ENCODE data around the gene IL17REL. TPM values are rescaled to one million over a fixed set of nuclear protein-coding genes. Genes with fewer than 3 reads are reported as not detected.

The IL17REL gene
- total RNA-seq, 1 donor from 2014 or later, result not detected

DNA sequence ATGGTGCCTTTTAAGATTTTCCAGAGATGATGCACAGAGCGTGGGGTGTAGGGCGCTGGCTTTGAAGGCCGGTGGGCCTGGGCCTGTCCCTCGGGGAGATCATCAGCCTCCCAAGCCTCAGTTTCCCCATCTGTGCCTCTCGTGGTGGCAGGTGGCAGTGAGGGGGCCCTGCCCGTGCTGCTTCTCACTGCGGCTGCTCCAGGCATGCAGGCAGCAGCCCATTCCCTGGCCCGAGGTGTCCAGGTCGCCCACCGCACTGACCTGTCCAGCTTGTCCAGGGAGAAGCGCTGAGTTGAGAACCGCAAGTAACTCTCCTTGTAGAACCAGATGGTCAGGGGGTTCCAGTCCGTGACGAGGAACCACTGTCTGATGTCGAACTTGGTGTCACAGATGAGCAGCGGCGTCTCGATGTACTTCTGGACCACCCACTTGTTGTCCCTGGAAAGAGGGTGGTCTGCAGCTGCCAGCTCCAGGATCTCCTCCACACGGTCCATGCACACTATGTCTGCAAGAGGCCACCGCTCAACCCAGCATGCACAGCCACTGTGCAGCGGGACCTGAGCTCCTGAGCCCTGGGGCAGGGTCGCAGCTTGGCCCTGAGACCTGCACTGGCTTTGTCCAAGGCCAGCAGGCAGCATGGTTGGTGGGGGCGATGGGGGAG, 20.5 kb upstream of the IL17REL start:
- H3K27ac Mint-ChIP-seq (ENCODE audit: unreplicated experiment), result no peak overlapping the region
- H3K9me3 Mint-ChIP-seq (ENCODE audit: unreplicated experiment), result no peaks in the 10 kb centered on the region
- TF ChIP-seq CTCF (IDR thresholded peaks at IDR 0.05), result no peak
- no peak for DNase-seq (ENCODE audit: extremely low spot score, unreplicated experiment)
- no peak overlapping the region for H3K4me3 Mint-ChIP-seq (ENCODE audit: unreplicated experiment)
- H3K36me3 Mint-ChIP-seq (ENCODE audit: unreplicated experiment), result no peaks in the 10 kb centered on the region
- peaks cover 6% of the 10 kb centered on the region for H3K27me3 Mint-ChIP-seq (ENCODE audit: unreplicated experiment)
- no peaks in the 10 kb centered on the region for H3K4me1 Mint-ChIP-seq (ENCODE audit: unreplicated experiment)

DNA sequence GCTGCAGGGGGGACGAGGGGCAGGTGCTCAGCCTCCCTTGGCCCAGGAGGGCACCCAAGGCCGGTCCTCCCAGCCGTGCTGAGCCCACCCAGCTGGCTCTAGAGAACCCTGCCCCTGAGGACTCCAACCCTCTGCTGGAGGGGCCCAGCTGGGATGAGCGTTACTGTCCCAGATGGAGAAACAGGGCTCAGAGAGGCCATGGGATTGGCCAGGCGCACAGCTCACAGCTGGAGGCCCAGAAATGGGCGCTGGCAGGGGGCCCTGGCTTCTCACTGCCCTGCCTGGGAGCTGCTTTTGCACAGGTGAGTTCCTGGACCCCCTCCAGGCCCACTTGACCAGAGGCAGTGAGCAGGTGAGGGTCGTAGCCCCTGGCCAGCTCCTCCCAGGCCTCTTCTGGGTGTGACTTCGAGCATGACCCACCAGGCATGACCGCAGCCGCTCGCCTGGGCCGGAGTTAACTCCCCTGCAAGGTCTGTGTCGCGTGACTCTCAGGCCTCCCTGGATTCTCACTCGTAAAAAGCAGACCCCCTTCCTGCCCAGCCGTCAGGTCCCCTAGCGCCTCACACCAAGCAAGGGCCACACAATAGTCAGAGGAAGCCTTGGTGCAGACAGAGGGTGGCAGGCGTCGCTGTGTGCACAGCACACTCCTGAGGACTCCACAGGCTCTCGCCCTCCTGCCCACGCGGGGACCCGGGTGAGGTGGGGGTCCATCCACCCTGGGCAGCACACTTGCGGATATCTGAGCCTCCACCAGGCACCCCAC, 19.7 kb upstream of the IL17REL start:
- Mint-ChIP-seq H3K9me3 (ENCODE audit: unreplicated experiment) (no peaks in the 10 kb centered on the region), H3K36me3 (ENCODE audit: unreplicated experiment) (no peaks in the 10 kb centered on the region), H3K4me3 (ENCODE audit: unreplicated experiment) (no peak overlapping the region), H3K4me1 (ENCODE audit: unreplicated experiment) (peaks cover 7% of the 10 kb centered on the region), H3K27ac (ENCODE audit: unreplicated experiment) (no peak overlapping the region), H3K27me3 (ENCODE audit: unreplicated experiment) (peaks cover 6% of the 10 kb centered on the region)
- TF ChIP-seq CTCF (IDR thresholded peaks at IDR 0.05), result no peak
- DNase-seq (ENCODE audit: extremely low spot score, unreplicated experiment), result no peak

DNA sequence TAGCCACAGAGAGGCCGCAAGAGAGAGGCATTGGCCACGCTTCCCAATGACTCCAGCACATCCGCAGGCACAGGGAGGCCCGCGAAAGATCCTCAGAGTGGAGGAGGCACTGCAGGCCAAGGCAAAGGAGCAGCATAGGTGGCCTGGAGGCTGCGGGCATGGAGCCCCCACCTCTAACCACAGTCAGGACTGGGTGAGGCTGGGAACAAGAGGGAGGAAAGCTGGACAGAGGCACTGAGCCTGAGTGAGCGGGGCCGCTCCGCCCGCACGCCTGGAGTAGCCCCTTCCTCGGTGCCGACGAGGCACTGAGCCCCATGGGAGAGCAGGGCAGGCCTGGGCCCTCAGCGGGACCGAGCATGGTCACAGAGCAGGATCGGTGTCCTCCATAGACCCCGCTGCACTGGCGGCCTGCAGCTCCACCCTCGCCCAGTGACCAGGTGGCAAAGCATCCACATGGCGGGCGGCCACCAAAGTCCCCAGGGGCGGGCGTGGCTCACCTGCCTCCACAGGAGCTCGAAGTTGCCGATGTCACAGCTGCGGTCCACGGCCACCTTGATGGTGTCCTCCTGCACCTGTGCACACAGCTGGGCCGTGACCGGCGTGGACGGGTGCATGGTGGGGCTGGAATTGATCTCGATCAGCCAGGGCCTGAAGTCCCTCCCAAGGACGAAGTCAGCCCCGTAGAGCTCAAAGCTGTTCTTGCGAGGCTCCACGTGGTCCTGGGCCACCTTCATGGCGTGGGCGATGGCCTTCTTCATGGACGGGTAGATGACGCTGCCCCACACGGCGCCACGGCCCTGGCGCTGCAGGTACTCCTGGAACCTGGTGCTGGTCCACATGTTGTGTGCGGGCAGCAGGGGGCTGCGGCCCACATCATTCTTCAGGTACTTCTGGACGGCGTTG, 18.9 kb upstream of the IL17REL start:
- no peaks in the 10 kb centered on the region for H3K36me3 Mint-ChIP-seq (ENCODE audit: unreplicated experiment)
- peak; percentile 85 for DNase-seq (ENCODE audit: extremely low spot score, unreplicated experiment)
- no peak for TF ChIP-seq CTCF (IDR thresholded peaks at IDR 0.05)

DNA sequence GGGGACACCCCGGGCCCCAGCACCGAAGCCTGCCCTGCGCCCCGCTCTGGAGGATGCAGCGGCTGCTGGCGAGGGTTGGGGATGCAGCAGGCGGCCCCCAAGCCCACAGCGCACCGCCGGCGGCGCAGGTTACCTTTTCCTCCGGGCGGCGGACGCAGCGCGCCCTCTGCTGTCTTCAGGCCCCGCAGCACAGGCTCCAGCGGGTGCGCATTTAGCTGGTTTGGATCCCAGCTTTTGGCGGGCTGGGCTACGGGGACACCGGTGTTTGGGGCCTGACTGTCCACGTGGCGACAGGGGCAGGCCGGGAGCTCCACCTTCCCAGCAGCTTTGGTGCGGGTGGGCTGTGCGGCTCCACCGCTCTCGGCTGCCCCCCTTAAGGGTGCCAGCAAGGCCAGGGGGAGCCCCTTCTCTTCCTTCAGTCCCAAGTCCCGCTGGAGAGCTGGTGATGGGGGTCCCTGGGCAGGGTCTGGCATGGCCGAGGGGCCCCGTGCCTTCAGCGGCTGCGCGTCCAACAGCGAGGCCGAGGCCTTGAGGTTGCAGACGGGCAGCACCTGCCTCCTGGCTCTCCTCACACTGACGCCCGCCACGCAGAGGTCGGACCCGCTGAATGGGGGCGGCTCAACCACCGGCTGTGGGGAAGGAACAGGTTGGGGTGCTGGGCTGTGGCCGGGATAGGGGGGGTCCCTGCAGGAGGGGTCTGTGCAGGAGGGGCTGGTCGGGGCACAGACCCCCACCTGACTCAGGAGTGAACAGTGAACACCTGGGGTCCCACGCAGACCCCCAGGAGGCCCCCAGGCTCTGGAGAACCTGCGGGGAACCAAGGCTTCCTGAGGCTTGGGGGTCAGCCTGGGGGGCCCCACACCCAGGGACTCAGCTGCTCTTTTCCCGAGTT, 18.0 kb upstream of the IL17REL start:
- H3K27me3 Mint-ChIP-seq (ENCODE audit: unreplicated experiment), result peaks cover 3% of the 10 kb centered on the region
- no peaks in the 10 kb centered on the region for H3K9me3 Mint-ChIP-seq (ENCODE audit: unreplicated experiment)
- peak; percentile 89 for TF ChIP-seq CTCF (IDR thresholded peaks at IDR 0.05)
- peak; percentile 88 for DNase-seq (ENCODE audit: extremely low spot score, unreplicated experiment)
- peaks cover 9% of the 10 kb centered on the region for H3K4me1 Mint-ChIP-seq (ENCODE audit: unreplicated experiment)
- no peaks in the 10 kb centered on the region for H3K36me3 Mint-ChIP-seq (ENCODE audit: unreplicated experiment)
- no peak overlapping the region for H3K4me3 Mint-ChIP-seq (ENCODE audit: unreplicated experiment)
- H3K27ac Mint-ChIP-seq (ENCODE audit: unreplicated experiment), result no peak overlapping the region

More for the DNA sequence above, 18.9 kb upstream of the IL17REL start:
- Mint-ChIP-seq H3K4me3 (ENCODE audit: unreplicated experiment) (no peak overlapping the region), H3K27ac (ENCODE audit: unreplicated experiment) (no peak overlapping the region), H3K9me3 (ENCODE audit: unreplicated experiment) (no peaks in the 10 kb centered on the region), H3K4me1 (ENCODE audit: unreplicated experiment) (peaks cover 9% of the 10 kb centered on the region), H3K27me3 (ENCODE audit: unreplicated experiment) (peaks cover 3% of the 10 kb centered on the region)
